Activated CD4-positive, CD25-positive, alpha-beta regulatory T cell (primary cell): ENCODE data around the gene CCDC24.

ENCODE experiments used
- DNase-seq, 4 experiments: peaks; one replicate each; lab custom pipeline; 2025; lab: John Stamatoyannopoulos, UW

The CCDC24 gene

GRCh38 chr1:43963890-43964289 lies 27.5 kb upstream of the CCDC24 start:
- DNase-seq, result no peak

- no peak for DNase-seq
Measured at GRCh38 chr1:43965316-43965715, 26.1 kb upstream of the CCDC24 start.

DNA sequence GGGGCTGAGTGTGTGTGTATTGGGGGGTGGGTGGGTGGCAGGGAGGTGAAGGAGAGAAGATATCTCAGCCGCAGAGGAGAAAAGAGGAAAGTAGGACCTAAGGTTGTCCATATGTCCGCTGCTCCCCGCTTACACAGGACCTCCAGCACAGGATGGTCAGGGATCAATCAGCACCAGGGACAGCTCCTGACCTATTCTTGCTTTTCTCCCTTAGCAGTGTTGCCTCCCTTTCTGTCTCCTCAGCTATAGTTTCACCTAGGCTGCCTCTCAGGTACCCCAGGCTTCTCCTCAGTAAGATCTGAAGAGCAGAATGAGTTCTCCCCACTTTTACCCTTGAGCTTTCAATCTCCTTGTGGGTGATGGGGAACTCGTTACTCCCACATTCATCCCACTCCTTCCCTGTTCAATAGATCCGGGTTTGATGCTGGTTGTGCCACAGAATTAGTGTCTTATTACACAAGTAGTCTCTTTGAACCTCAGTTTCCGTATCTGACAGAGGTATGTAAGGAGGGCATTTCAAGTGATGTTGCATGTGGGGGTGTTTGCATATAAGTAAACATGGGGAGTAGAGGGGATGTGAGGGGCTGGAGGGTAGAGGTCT lies 23.0 kb upstream of the CCDC24 start:
- DNase-seq, result no peak

DNA sequence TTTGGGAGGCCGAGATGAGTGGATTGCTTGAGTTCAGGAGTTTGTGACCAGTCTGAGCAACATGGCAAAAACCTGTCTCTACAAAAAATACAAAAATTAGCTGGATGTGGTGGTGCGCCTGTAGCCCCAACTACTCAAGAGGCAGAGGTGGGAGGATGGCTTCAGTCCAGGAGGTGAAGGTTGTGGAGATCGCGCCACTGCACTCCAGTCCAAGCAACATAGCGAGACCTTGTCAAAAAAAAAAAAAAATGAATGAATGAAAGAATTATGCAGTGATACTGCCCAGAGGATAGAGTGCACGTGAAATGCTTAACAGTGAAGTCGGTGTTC lies 22.0 kb upstream of the CCDC24 start:
- no peak for DNase-seq

GRCh38 chr1:43969746-43970466 lies 21.5 kb upstream of the CCDC24 start, which contains the start of gene DPH2:
DPH2 (plus strand) TSS chr1:43970010; CDS start chr1:43970176, 166 bp downstream.
- DNase-seq, result peak; percentile 88 to 92 (median 90)

GRCh38 chr1:43970502-43970901 lies 20.9 kb upstream of the CCDC24 start:
- DNase-seq, result no peak

DNA sequence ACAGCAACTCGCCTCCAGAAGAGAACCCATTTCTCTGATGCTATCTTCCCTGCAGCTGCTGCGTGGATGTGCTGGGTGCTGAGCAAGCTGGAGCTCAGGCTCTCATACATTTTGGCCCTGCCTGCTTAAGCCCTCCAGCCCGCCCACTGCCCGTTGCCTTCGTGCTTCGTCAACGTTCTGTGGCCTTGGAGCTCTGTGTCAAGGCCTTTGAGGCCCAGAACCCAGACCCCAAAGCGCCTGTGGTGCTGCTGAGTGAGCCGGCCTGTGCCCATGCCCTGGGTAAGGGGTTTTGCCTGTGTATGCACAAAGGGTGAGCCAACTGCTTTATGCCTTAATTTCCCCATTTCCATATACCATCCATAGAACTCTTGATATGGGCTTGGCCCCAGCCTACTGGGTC lies 20.5 kb upstream of the CCDC24 start:
- DNase-seq, result no peak

DNA sequence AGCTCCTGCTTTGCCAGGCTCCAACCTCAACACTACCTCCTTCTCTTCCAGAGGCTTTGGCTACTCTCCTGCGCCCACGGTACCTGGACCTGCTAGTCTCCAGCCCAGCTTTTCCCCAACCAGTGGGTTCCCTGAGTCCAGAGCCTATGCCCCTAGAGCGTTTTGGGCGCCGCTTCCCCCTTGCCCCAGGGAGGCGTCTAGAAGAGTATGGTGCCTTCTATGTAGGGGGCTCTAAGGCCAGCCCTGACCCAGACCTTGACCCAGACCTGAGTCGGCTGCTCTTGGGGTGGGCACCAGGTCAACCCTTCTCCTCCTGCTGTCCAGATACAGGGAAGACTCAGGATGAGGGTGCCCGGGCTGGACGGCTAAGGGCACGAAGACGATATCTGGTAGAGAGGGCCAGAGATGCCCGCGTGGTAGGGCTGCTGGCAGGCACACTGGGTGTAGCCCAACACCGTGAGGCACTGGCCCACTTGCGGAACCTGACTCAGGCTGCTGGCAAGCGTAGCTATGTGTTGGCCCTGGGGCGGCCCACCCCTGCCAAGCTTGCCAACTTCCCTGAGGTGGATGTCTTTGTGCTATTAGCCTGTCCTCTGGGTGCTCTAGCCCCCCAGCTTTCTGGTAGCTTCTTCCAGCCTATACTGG lies 19.9 kb upstream of the CCDC24 start:
- DNase-seq, result no peak

- DNase-seq, result no peak
Measured at GRCh38 chr1:43973981-43974442, 17.4 kb upstream of the CCDC24 start.

DNA sequence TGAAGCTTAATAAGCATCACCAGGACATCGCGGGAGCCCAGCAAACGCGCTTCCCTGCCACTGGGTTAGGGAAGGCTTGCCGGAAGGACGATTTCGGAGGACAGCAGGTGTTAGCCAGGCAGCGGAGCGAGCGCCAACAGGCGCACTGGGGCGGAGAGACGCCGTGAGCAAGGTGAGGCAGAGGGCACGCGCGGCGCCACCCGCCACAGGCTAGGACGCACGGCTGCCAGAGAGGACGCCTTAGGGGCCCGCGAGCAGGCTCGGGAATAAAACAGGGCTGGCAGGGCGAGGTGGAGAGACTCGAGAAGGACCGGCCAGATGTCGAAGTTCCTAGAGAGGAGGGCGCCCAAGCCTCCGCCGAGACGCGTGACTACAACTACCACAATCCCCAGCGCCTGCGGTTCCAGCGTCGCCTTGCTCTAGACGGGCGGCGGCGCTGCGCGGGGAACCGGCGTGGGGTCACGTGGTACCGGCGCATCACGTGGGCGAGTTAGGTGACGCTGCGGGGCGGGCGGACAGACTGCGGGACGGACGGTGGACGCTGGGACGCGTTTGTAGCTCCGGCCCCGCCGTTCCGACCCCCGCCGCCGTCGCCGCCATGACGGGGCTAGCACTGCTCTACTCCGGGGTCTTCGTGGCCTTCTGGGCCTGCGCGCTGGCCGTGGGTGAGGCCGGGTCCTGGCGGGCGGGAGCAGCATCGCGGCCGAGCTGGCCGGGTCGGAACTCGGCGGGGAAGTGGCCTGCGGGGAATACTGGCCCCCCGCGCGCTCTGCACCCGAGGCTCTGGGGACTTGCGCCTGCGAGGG lies 16.8 kb upstream of the CCDC24 start, which contains the start of gene ATP6V0B:
Gene ATP6V0B, plus strand, starts transcription at position 518 of the 806 bp plus-strand sequence. Its CDS starts 81 bp downstream, at position 599.
- peak; percentile 87 to 92 (median 89) for DNase-seq

DNA sequence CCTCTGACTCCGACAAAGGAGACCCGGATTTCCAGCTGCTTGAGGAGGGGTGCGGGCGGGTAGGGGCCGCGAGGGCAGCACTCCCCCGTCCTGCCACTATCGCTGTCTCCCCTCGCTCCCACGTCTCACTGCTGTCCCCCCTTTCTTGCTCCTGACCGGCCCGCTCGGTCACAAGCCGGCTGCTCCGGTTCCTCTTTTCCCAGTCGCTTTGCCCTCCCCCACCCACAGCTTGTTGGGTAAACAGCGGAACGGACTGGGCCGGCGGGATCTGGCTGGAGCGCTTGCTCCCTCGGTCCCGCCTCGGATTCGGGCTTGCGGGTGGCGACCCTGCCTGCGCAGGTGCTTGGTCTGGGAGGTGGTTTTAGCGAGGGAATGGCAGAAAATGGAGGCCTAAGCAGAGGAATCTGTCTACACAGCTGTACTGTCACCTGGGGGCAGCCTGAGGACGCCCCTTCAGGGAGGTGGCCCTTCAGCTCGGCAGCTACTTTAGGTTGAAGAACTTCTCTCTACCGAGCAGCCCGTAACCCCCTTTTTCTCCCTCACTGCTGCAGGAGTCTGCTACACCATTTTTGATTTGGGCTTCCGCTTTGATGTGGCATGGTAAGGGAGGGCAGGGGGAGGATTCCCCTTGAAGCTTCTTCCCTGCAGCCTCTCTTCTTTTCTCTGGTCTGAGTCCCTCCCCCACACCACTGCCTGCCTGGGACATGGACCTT lies 16.0 kb upstream of the CCDC24 start:
- DNase-seq, result no peak

- no peak for DNase-seq
Measured at GRCh38 chr1:43976045-43976444, 15.4 kb upstream of the CCDC24 start.

DNA sequence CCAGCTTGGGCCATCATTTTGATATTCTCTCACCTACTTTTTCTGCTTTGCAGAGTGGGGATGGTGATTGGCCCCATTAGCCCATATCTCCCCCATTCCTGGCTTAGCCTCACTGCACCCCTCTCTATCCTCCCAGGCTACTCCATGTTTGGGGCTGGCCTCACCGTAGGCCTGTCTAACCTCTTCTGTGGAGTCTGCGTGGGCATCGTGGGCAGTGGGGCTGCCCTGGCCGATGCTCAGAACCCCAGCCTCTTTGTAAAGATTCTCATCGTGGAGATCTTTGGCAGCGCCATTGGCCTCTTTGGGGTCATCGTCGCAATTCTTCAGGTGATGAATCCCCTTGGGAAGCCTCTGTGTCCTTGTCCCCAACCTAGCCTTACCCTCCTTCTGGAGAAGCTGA lies 14.5 kb upstream of the CCDC24 start:
- no peak for DNase-seq

DNA sequence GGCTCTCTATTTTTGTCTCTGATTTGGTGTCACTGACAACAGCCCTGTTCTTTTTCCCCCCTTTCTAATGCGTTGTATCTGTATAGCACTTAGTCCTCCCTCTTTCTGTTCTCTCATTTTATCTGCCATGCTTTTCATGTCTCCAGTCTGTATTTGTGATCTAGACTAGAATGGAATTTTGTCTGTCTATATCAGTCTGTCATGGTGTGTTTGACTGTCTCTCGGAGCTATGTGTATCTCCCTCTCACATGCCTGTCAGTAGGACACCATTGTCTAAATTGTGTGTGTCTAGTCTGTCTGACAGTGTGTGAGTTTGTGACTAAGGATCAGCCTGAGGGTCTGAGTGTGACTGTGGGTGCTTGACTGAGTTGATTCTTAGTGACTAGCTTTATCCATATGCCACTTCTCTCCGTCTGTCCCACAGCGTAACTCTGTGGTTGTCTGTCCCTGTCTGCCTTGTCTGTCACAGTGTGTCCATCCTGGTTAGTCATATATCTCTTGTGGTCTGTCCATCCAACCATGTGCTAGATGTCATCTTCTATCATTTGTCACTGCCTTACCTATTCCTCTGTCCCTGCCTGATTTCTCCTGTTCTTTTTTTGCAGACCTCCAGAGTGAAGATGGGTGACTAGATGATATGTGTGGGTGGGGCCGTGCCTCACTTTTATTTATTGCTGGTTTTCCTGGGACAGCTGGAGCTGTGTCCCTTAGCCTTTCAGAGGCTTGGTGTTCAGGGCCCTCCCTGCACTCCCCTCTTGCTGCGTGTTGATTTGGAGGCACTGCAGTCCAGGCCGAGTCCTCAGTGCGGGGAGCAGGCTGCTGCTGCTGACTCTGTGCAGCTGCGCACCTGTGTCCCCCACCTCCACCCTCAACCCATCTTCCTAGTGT lies 13.8 kb upstream of the CCDC24 start:
- no peak for DNase-seq

GRCh38 chr1:43978264-43978550 lies 13.2 kb upstream of the CCDC24 start:
- no peak for DNase-seq

DNA sequence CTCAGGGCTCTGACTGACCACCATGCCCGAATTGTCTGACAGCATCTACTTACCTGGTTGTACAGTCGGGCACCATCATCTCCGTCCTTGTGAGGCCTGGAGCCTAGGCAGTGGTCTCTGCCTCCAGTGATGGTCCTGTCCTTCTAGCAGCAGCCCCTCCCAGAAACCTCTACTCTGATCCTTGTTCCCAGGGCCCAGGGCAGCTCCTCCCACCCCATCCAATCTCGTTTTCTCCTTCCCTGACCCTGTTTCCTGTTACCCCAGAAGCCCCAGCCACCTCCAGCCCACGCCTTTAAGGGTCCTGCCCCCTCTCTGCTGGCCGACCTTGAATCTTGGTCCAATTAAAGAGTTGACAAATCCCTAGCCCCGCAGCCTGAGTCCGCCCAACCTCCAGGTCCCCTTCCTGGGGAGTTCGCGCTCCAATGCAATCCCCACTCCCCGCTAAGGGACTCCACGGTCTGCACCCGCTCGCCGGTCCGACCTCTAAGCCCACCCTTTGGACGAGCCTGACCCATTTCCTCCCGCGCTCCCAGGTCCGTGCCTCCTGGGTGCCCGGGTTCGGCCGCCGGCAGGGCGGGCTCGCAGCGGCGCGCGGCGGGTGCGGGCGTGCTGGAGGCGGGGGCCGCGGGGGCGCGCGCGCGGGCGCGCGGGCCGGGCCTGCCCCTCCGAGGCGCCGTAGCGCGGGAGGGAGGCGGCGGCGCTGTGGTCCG lies 12.7 kb upstream of the CCDC24 start, which contains the start of gene B4GALT2:
Gene B4GALT2, plus strand, starts transcription at position 660 of the 710 bp plus-strand sequence. CDS start 1,951 bp downstream, outside the sequence.
- no peak for DNase-seq

- no peak for DNase-seq
Measured at GRCh38 chr1:43979261-43979527, 12.2 kb upstream of the CCDC24 start.

DNA sequence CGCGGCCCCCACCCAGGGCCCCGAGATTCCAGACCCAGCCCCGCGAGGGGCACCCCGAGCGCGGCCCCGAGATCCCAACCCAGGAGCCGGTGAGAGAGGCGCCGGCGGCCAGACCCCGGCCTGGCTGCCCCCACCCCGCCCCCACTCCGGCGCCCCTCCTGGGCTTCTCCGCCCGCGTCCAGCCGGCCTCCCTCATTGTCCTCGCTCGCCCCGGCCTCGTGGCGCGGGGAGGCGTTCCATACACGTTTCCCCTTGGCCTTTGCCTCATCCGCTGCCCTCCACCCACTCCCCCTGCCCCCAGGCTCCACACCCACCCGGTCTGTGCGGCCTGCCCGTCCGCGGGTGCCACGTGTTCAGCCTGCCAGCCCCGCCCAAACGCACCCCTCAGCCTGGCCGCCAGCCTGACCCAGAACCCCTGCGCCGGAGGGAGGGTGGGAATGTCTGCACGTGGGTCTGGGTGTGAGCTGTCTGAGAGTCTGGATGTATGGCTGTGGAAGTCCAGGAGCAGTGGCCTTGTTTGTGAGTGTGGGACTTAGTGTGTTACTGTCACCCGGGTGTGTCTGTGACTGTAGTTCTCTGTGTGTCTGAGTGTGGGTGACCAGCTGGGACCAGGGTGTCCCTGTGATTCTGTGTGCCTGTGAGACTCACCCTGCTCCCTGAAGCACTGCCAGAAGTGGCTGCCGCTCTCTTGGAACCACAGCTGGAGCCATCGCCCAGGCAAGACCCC lies 11.7 kb upstream of the CCDC24 start:
- DNase-seq, result no peak

GRCh38 chr1:43980255-43981134 lies 10.9 kb upstream of the CCDC24 start:
- no peak for DNase-seq
